ENCODE results near the gene AMH.

DNA sequence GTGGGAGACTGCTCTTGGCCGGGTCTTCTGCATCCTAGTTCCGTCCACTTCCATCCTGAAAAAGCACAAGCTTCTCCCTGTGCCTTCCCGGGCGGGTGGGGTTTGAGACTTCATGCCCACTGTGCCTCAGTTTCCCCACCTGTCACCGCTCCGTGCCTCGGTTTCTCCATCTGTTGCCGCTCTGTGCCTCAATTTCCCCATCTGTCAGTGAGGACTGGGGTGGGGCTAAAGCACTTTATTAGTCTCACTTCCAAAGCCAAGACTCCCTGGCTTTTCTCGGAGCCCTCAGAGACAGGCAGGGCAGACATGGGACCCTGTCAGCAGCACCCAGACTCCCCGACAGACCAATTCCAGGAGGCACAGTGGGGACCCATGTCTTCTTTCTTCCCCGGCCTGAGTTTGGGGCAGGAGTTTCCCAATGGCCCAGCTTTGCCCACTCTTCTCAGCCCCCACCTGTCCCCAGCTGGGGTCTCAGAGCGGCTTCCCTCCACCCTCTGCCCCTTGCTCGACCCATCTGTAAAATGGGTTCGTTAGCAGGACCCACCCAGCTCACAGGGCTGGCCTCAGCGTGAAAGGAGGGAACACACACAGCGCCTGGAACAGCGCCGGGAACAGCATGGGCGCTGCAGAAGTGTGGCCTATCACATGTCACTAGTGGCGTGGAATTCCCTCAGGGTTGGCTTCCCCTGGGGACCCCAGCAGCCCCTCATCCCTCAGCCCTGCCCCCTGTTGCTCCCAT lies 37.4 kb downstream of the AMH start:
- TF ChIP-seq, protein P1, sequence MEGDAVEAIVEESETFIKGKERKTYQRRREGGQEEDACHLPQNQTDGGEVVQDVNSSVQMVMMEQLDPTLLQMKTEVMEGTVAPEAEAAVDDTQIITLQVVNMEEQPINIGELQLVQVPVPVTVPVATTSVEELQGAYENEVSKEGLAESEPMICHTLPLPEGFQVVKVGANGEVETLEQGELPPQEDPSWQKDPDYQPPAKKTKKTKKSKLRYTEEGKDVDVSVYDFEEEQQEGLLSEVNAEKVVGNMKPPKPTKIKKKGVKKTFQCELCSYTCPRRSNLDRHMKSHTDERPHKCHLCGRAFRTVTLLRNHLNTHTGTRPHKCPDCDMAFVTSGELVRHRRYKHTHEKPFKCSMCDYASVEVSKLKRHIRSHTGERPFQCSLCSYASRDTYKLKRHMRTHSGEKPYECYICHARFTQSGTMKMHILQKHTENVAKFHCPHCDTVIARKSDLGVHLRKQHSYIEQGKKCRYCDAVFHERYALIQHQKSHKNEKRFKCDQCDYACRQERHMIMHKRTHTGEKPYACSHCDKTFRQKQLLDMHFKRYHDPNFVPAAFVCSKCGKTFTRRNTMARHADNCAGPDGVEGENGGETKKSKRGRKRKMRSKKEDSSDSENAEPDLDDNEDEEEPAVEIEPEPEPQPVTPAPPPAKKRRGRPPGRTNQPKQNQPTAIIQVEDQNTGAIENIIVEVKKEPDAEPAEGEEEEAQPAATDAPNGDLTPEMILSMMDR (IDR thresholded peaks at IDR 0.05) = no peak
- no peak for TF ChIP-seq POLR2A (IDR thresholded peaks at IDR 0.05)
